Ovary (tissue), 1 donor: Measurements from ENCODE around the gene TALDO1.

Source experiments
- EP300 ChIP-seq: sonication (generic); formaldehyde crosslinking; IDR thresholded peaks from one replicate; pipeline ENCODE4 v1.6.1; 2017; ENCODE audit warnings: antibody characterized with exemption
- POLR2A ChIP-seq: fragments of 450-650 bp; IDR thresholded peaks from one replicate; pipeline ENCODE4 v1.6.1; 2017; ENCODE audit warnings: antibody characterized with exemption, mild to moderate bottlenecking, moderate library complexity

DNA sequence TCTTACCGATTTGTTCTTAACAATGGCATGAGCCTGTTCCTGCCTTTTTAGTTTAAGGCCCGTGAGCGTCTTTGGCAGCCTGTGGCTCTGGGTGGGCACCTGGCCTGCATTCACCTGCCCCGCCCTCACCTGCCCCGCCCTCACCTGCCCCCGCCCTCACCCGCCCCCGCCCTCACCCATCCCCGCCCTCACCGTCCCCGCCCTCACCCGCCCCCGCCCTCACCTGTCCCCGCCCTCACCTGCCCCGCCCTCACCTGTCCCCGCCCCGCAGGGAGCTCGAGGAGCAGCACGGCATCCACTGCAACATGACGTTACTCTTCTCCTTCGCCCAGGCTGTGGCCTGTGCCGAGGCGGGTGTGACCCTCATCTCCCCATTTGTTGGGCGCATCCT lies 15.8 kb downstream of the TALDO1 start:
- TF ChIP-seq EP300 (no peak), POLR2A (no peak)
